MM.1S (cell line): ENCODE results near the gene STK32B.

ENCODE experiments used
- CTCF ChIP-seq: fragments of 300-600 bp; sonication (generic); IDR thresholded peaks from 2 replicates; pipeline ENCODE4 v1.5.1; 2016; ENCODE audit warnings: antibody characterized with exemption, low read length, mixed read lengths
- EZH2 ChIP-seq: fragments of 300-600 bp; sonication (generic); optimal IDR thresholded peaks from 2 replicates; pipeline ENCODE3; 2017; ENCODE audit warnings: low read depth, mild to moderate bottlenecking, antibody characterized with exemption, low read length, mixed read lengths
- EZH2phosphoT487 ChIP-seq: fragments of 300-600 bp; sonication (generic); IDR thresholded peaks from 2 replicates; pipeline ENCODE4 v1.6.1; 2018; ENCODE audit warnings: antibody characterized with exemption, low read length

- no peak for TF ChIP-seq CTCF
- no peak for TF ChIP-seq EZH2
- TF ChIP-seq EZH2phosphoT487: no peak
These were observed 16.6 kb downstream of the STK32B start for GRCh38 chr4:5067908-5068307.
